ENCODE data around the gene DNAL4. TPM values are rescaled to one million over a fixed set of nuclear protein-coding genes. Genes with fewer than 3 reads are reported as not detected.

DNAL4 gene
- total RNA-seq, 2 donors from 2014 or later: 12.3 TPM

GRCh38 chr22:38753948-38754750 is 39.8 kb downstream of the DNAL4 start:
- peaks cover 35% of the 10 kb centered on the region for H3K36me3 ChIP-seq
- DNase-seq (ENCODE audit: low spot score): peak; percentile 93
- peak overlapping the region; percentile 95 to 98 for H3K27ac ChIP-seq
- H3K4me1 ChIP-seq: peaks cover 0 to 50% of the 10 kb centered on the region in 2 donors
- H3K27me3 ChIP-seq: no peaks in the 10 kb centered on the region
- no peak for TF ChIP-seq CTCF (IDR thresholded peaks at IDR 0.05)
- H3K4me3 ChIP-seq: peak overlapping the region; percentile 54 to 64
- no peaks in the 10 kb centered on the region for H3K9me3 ChIP-seq

- Histone ChIP-seq H3K4me1 (peaks cover 0 to 42% of the 10 kb centered on the region in 2 donors), H3K36me3 (peaks cover 59% of the 10 kb centered on the region)
- TF ChIP-seq CTCF (IDR thresholded peaks at IDR 0.05): no peak
These were observed 42.3 kb downstream of the DNAL4 start for GRCh38 chr22:38751422-38752346.

GRCh38 chr22:38751066-38751421 is 42.9 kb downstream of the DNAL4 start:
- Histone ChIP-seq H3K4me3 (no peak overlapping the region), H3K27me3 (no peaks in the 10 kb centered on the region), H3K4me1 (peaks cover 0 to 35% of the 10 kb centered on the region in 2 donors), H3K27ac (no peak overlapping the region), H3K9me3 (no peaks in the 10 kb centered on the region), H3K36me3 (peaks cover 66% of the 10 kb centered on the region)
- TF ChIP-seq CTCF (IDR thresholded peaks at IDR 0.05): no peak
- no peak for DNase-seq (ENCODE audit: low spot score)

More at GRCh38 chr22:38751422-38752346, 42.3 kb downstream of the DNAL4 start:
- Histone ChIP-seq H3K27ac (no peak overlapping the region), H3K27me3 (no peaks in the 10 kb centered on the region), H3K9me3 (no peaks in the 10 kb centered on the region), H3K4me3 (no peak overlapping the region)
- DNase-seq (ENCODE audit: low spot score): no peak

GRCh38 chr22:38750638-38751037 is 43.3 kb downstream of the DNAL4 start:
- Histone ChIP-seq H3K27ac (no peak overlapping the region), H3K4me1 (peaks cover 0 to 35% of the 10 kb centered on the region in 2 donors), H3K36me3 (peaks cover 70% of the 10 kb centered on the region), H3K9me3 (no peaks in the 10 kb centered on the region), H3K4me3 (no peak overlapping the region), H3K27me3 (no peaks in the 10 kb centered on the region)
- no peak for DNase-seq (ENCODE audit: low spot score)
- no peak for TF ChIP-seq CTCF (IDR thresholded peaks at IDR 0.05)

- Histone ChIP-seq H3K4me1 (peaks cover 0 to 34% of the 10 kb centered on the region in 2 donors), H3K9me3 (no peaks in the 10 kb centered on the region), H3K27me3 (no peaks in the 10 kb centered on the region), H3K4me3 (no peak overlapping the region), H3K27ac (no peak overlapping the region), H3K36me3 (peaks cover 75% of the 10 kb centered on the region)
- TF ChIP-seq CTCF (IDR thresholded peaks at IDR 0.05): no peak
- no peak for DNase-seq (ENCODE audit: low spot score)
These were observed 43.8 kb downstream of the DNAL4 start for GRCh38 chr22:38750104-38750503.

Measured in right atrium auricular region (tissue), 2 donors.